Mesendoderm (in vitro differentiated cells): ENCODE data around the gene INSIG2.

Experiments used
- DNase-seq: peaks from one replicate; pipeline ENCODE4 v3.0.0; 2013
- H2AK5ac ChIP-seq: 2 replicates; pipeline ENCODE4 v1.6.1; 2013; ENCODE audit warnings: low read length, inconsistent platforms
- H2BK120ac ChIP-seq: 2 replicates; pipeline ENCODE4 v1.6.1; 2013; ENCODE audit warnings: low read depth, mild to moderate bottlenecking, low read length, moderate library complexity, mixed read lengths
- H2BK15ac ChIP-seq: replicated peaks from 2 replicates; pipeline ENCODE4 v1.6.1; 2013; ENCODE audit warnings: low read depth, mild to moderate bottlenecking, moderate library complexity
- H2BK5ac ChIP-seq: 2 replicates; pipeline ENCODE4 v1.6.1; 2013; ENCODE audit warnings: low read length, inconsistent platforms
- H3K18ac ChIP-seq: 2 replicates; pipeline ENCODE4 v1.6.1; 2013; ENCODE audit warnings: mild to moderate bottlenecking, low read length, mixed read lengths
- H3K23ac ChIP-seq: one replicate; pipeline ENCODE4 v1.6.1; 2013; ENCODE audit warnings: low read length
- H3K27ac ChIP-seq: 2 replicates; pipeline ENCODE4 v1.5.1; 2013; ENCODE audit warnings: low read depth, mild to moderate bottlenecking, inconsistent platforms, low read length, moderate library complexity
- H3K27me3 ChIP-seq: 2 replicates; pipeline ENCODE4 v1.6.1; 2013; ENCODE audit warnings: low read length, control low read depth, mild to moderate bottlenecking, inconsistent platforms; ENCODE audit not compliant: insufficient read depth, poor library complexity
- H3K36me3 ChIP-seq: 2 replicates; pipeline ENCODE4 v1.6.1; 2013; ENCODE audit warnings: low read length, inconsistent platforms; ENCODE audit not compliant: control insufficient read depth, insufficient read depth
- H3K4ac ChIP-seq: one replicate; pipeline ENCODE4 v1.6.1; 2013; ENCODE audit warnings: low read depth, mild to moderate bottlenecking, low read length, moderate library complexity
- H3K4me1 ChIP-seq: 2 replicates; pipeline ENCODE4 v1.6.1; 2013; ENCODE audit warnings: low read depth, low read length, inconsistent platforms; ENCODE audit not compliant: control insufficient read depth
- H3K4me2 ChIP-seq: 2 replicates; pipeline ENCODE4 v1.6.1; 2013; ENCODE audit warnings: low read length
- H3K4me3 ChIP-seq: 2 replicates; pipeline ENCODE4 v1.5.1; 2013; ENCODE audit warnings: mild to moderate bottlenecking, low read length
- H3K56ac ChIP-seq: one replicate; pipeline ENCODE4 v1.6.1; 2013; ENCODE audit warnings: low read length
- H3K79me1 ChIP-seq: 2 replicates; pipeline ENCODE4 v1.6.1; 2013; ENCODE audit warnings: low read length, inconsistent platforms
- H3K79me2 ChIP-seq: 2 replicates; pipeline ENCODE4 v1.6.1; 2013; ENCODE audit warnings: mild to moderate bottlenecking, low read length; ENCODE audit not compliant: control insufficient read depth, insufficient read depth
- H3K9ac ChIP-seq: 2 replicates; pipeline ENCODE4 v1.6.1; 2013; ENCODE audit warnings: low read length, inconsistent platforms
- H4K5ac ChIP-seq: one replicate; pipeline ENCODE4 v1.6.1; 2013; ENCODE audit warnings: low read length
- H4K8ac ChIP-seq: one replicate; pipeline ENCODE4 v1.6.1; 2013; ENCODE audit warnings: low read depth, mild to moderate bottlenecking, control low read depth, low read length, moderate library complexity
- WGBS: extraction: QIAGEN DNeasy Blood & Tissue Kit; methylation state at CpG from one replicate; pipeline ENCODE4 v1.1.7; 2013; ENCODE audit warnings: low lambda C conversion rate, missing lambda C conversion rate; ENCODE audit not compliant: insufficient coverage; ENCODE audit errors: extremely low coverage; 5-methylcytosine and 5-hydroxymethylcytosine counted together

The INSIG2 gene

GRCh38 chr2:118128826-118129225 is 40.6 kb downstream of the INSIG2 start:
- Histone ChIP-seq H2BK5ac (no peak overlapping the region), H3K27me3 (no peaks in the 10 kb centered on the region), H3K9ac (no peak overlapping the region), H4K8ac (no peak overlapping the region), H3K27ac (no peak overlapping the region), H2BK120ac (no peak overlapping the region), H3K36me3 (no peaks in the 10 kb centered on the region), H3K18ac (no peak overlapping the region), H3K79me1 (no peaks in the 10 kb centered on the region), H3K23ac (no peak overlapping the region), H2AK5ac (no peak overlapping the region), H3K56ac (no peak overlapping the region), H3K4ac (no peak overlapping the region), H3K4me1 (no peaks in the 10 kb centered on the region), H2BK15ac (no peak overlapping the region), H3K79me2 (no peaks in the 10 kb centered on the region), H3K4me3 (no peak overlapping the region), H3K4me2 (no peak overlapping the region), H4K5ac (no peak overlapping the region)
- no CpG with 5 or more reads among the region's 3 CpGs for WGBS
- no peak for DNase-seq

- WGBS: no CpG with 5 or more reads among the region's 7 CpGs
- no peak overlapping the region for H3K9ac ChIP-seq
- H3K4me1 ChIP-seq: no peaks in the 10 kb centered on the region
- H3K79me1 ChIP-seq: no peaks in the 10 kb centered on the region
- DNase-seq: peak; percentile 19
- H3K36me3 ChIP-seq: no peaks in the 10 kb centered on the region
- no peak overlapping the region for H4K8ac ChIP-seq
- no peak overlapping the region for H2BK120ac ChIP-seq
- no peak overlapping the region for H3K27ac ChIP-seq
- H3K18ac ChIP-seq: no peak overlapping the region
- H2BK5ac ChIP-seq: no peak overlapping the region
- H4K5ac ChIP-seq: no peak overlapping the region
- H3K4me3 ChIP-seq: no peak overlapping the region
- H2AK5ac ChIP-seq: no peak overlapping the region
- H3K27me3 ChIP-seq: no peaks in the 10 kb centered on the region
- no peak overlapping the region for H3K4me2 ChIP-seq
- H2BK15ac ChIP-seq: no peak overlapping the region
- H3K56ac ChIP-seq: no peak overlapping the region
- H3K4ac ChIP-seq: no peak overlapping the region
- H3K23ac ChIP-seq: no peak overlapping the region
- no peaks in the 10 kb centered on the region for H3K79me2 ChIP-seq
These were observed 42.1 kb downstream of the INSIG2 start for GRCh38 chr2:118130385-118130784.

- Histone ChIP-seq H3K4me3 (no peak overlapping the region), H3K9ac (no peak overlapping the region), H3K79me1 (no peaks in the 10 kb centered on the region), H3K23ac (no peak overlapping the region), H3K18ac (no peak overlapping the region), H4K5ac (no peak overlapping the region), H4K8ac (no peak overlapping the region), H3K27me3 (no peaks in the 10 kb centered on the region), H3K4ac (no peak overlapping the region), H3K4me1 (no peaks in the 10 kb centered on the region), H2BK120ac (no peak overlapping the region), H2BK5ac (no peak overlapping the region), H3K36me3 (no peaks in the 10 kb centered on the region), H3K4me2 (no peak overlapping the region), H2BK15ac (no peak overlapping the region), H2AK5ac (no peak overlapping the region), H3K27ac (no peak overlapping the region), H3K56ac (no peak overlapping the region), H3K79me2 (no peaks in the 10 kb centered on the region)
- no CpG with 5 or more reads among the region's 4 CpGs for WGBS
- no peak for DNase-seq
These were observed 43.5 kb downstream of the INSIG2 start for GRCh38 chr2:118131771-118132170.

- H3K79me1 ChIP-seq: no peaks in the 10 kb centered on the region
- no peak overlapping the region for H2AK5ac ChIP-seq
- no peaks in the 10 kb centered on the region for H3K36me3 ChIP-seq
- no peak overlapping the region for H2BK5ac ChIP-seq
- no peak overlapping the region for H3K18ac ChIP-seq
- H2BK15ac ChIP-seq: no peak overlapping the region
- no peak overlapping the region for H3K56ac ChIP-seq
- H3K23ac ChIP-seq: no peak overlapping the region
- no peak overlapping the region for H3K9ac ChIP-seq
- no peaks in the 10 kb centered on the region for H3K79me2 ChIP-seq
- H3K4ac ChIP-seq: no peak overlapping the region
- H3K4me3 ChIP-seq: no peak overlapping the region
- no peak overlapping the region for H2BK120ac ChIP-seq
- no peaks in the 10 kb centered on the region for H3K27me3 ChIP-seq
- no peak overlapping the region for H3K4me2 ChIP-seq
- no peak overlapping the region for H4K5ac ChIP-seq
- no peaks in the 10 kb centered on the region for H3K4me1 ChIP-seq
- no CpG with 5 or more reads among the region's 2 CpGs for WGBS
- no peak for DNase-seq
- no peak overlapping the region for H3K27ac ChIP-seq
- no peak overlapping the region for H4K8ac ChIP-seq
These were observed 45.6 kb downstream of the INSIG2 start for GRCh38 chr2:118133916-118134315.

- WGBS: no CpG with 5 or more reads among the region's 6 CpGs
- H3K9ac ChIP-seq: no peak overlapping the region
- H3K36me3 ChIP-seq: no peaks in the 10 kb centered on the region
These were observed 46.4 kb downstream of the INSIG2 start for GRCh38 chr2:118134650-118135049.

GRCh38 chr2:118145207-118145606 is 56.9 kb downstream of the INSIG2 start:
- no peaks in the 10 kb centered on the region for H3K4me1 ChIP-seq
- H2BK120ac ChIP-seq: no peak overlapping the region
- no peak overlapping the region for H4K5ac ChIP-seq
- H3K79me2 ChIP-seq: no peaks in the 10 kb centered on the region
- H3K4me3 ChIP-seq: no peak overlapping the region
- H3K79me1 ChIP-seq: no peaks in the 10 kb centered on the region
- H3K27me3 ChIP-seq: no peaks in the 10 kb centered on the region
- no peak overlapping the region for H3K9ac ChIP-seq
- H2BK15ac ChIP-seq: no peak overlapping the region
- WGBS: no CpG with 5 or more reads among the region's 1 CpG
- H3K27ac ChIP-seq: no peak overlapping the region
- H3K56ac ChIP-seq: no peak overlapping the region
- no peak overlapping the region for H2BK5ac ChIP-seq
- no peak for DNase-seq
- no peak overlapping the region for H3K18ac ChIP-seq
- H3K23ac ChIP-seq: no peak overlapping the region
- no peaks in the 10 kb centered on the region for H3K36me3 ChIP-seq
- H4K8ac ChIP-seq: no peak overlapping the region
- no peak overlapping the region for H2AK5ac ChIP-seq
- H3K4me2 ChIP-seq: no peak overlapping the region
- H3K4ac ChIP-seq: no peak overlapping the region

More at GRCh38 chr2:118134650-118135049, 46.4 kb downstream of the INSIG2 start:
- Histone ChIP-seq H3K18ac (no peak overlapping the region), H3K27ac (no peak overlapping the region), H3K23ac (no peak overlapping the region), H3K27me3 (no peaks in the 10 kb centered on the region), H2BK120ac (no peak overlapping the region), H3K79me2 (no peaks in the 10 kb centered on the region), H4K5ac (no peak overlapping the region), H4K8ac (no peak overlapping the region), H3K4me3 (no peak overlapping the region), H2AK5ac (no peak overlapping the region), H2BK15ac (no peak overlapping the region), H3K4ac (no peak overlapping the region), H3K56ac (no peak overlapping the region), H2BK5ac (no peak overlapping the region), H3K4me1 (no peaks in the 10 kb centered on the region), H3K4me2 (no peak overlapping the region), H3K79me1 (no peaks in the 10 kb centered on the region)
- no peak for DNase-seq
